Mucosa of descending colon (tissue), 3 donors: ENCODE results near the gene TACC2. TPM values are rescaled to one million over a fixed set of nuclear protein-coding genes. Genes with fewer than 3 reads are reported as not detected.

Source experiments
- ATAC-seq: fragments of 200-7000 bp; cut with Tn5 transposase; one replicate; pipeline ENCODE4 v1.9.1; 2020; ENCODE audit warnings: mild to moderate bottlenecking, moderate library complexity
- DNase-seq, 3 donors: peaks; one replicate each; pipeline ENCODE4 v3.0.0-alpha.2; 2020
- H3K36me3 ChIP-seq: fragments of 200-600 bp; one replicate; pipeline ENCODE4 v1.8.0; 2021; ENCODE audit warnings: low read depth, mild to moderate bottlenecking
- H3K4me1 ChIP-seq: fragments of 200-600 bp; one replicate; pipeline ENCODE4 v1.8.0; 2021; ENCODE audit warnings: low read depth, mild to moderate bottlenecking
- H3K4me3 ChIP-seq: fragments of 200-600 bp; one replicate; pipeline ENCODE4 v1.8.0; 2021; ENCODE audit warnings: mild to moderate bottlenecking
- H3K9me3 ChIP-seq: fragments of 200-600 bp; one replicate; pipeline ENCODE4 v1.8.0; 2021; ENCODE audit warnings: mild to moderate bottlenecking
- intact Hi-C, 2 donors: fragments of 100-400 bp; cut with DNase I in 1 of 2; cut with micrococcal nuclease in 1 of 2; formaldehyde crosslinking; loops; one replicate each; pipeline versions ENCODE4 v1.11.0 to v1.11.1; 2022; cut with DNase I, micrococcal nuclease
- total RNA-seq, 3 donors: library from RNA; stranded (reverse); fragmentation: NEBNext Ultra II Directional in 2 of 3; extraction: Animal tissue kit (Norgen Biotek cat#: 25700) in 2 of 3; gene quantifications; one replicate each; pipeline versions ENCODE4 v1.2.1 to v1.2.4, GENCODE V29; 2021 to 2023
- TF ChIP-seq, protein P1 (sequence below): fragments of 200-600 bp; IDR thresholded peaks from one replicate; pipeline ENCODE4 v1.8.0; 2022; ENCODE audit warnings: antibody characterized with exemption, mild to moderate bottlenecking
- donor health status: DM: no; HTN: no; CAD: no; lungs with moderate emphysema.
- donor health status: DM: no; HTN: no; CAD: no.
- donor health status: DM: no; HTN: yes; CAD: no.

TACC2 gene
- total RNA-seq, 3 donors from 2014 or later, result 97.5 to 170 (median 133) TPM

DNA sequence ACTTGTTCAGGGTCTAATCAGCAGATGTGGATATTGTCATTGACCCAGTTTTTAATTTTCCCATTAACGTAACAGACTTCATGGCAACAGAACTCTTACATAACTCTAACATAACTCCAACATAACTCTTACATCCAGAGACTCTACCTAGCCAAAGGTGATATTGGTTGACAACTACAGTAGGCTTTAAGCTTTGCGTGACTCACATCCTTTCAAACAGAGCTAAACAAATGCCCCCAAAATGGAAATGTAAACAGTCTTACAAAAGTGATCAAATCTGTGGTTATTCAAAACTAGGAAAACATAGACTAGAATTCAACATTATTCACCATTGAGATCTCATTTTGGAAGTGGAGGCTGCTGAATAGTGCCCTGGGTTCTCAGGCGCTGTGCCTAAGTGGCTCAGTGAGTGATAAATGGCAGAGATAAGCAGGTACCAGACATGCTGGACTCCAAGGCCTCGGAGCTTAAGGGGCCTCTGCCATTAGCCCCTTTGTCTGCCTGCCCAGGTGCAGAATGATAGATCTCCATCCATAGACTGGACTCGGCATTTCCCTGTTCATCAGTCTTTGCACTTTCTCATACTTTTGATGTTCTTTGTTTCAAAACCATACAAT is 247.8 kb downstream of the TACC2 start:
- DNase-seq (no peak), ATAC-seq (no peak)
- TF ChIP-seq, protein P1, sequence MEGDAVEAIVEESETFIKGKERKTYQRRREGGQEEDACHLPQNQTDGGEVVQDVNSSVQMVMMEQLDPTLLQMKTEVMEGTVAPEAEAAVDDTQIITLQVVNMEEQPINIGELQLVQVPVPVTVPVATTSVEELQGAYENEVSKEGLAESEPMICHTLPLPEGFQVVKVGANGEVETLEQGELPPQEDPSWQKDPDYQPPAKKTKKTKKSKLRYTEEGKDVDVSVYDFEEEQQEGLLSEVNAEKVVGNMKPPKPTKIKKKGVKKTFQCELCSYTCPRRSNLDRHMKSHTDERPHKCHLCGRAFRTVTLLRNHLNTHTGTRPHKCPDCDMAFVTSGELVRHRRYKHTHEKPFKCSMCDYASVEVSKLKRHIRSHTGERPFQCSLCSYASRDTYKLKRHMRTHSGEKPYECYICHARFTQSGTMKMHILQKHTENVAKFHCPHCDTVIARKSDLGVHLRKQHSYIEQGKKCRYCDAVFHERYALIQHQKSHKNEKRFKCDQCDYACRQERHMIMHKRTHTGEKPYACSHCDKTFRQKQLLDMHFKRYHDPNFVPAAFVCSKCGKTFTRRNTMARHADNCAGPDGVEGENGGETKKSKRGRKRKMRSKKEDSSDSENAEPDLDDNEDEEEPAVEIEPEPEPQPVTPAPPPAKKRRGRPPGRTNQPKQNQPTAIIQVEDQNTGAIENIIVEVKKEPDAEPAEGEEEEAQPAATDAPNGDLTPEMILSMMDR, result no peak
- Histone ChIP-seq H3K4me3 (no peak overlapping the region), H3K4me1 (no peaks in the 10 kb centered on the region), H3K9me3 (no peaks in the 10 kb centered on the region), H3K36me3 (no peaks in the 10 kb centered on the region)
- intact Hi-C loops, result no loop called here

DNA sequence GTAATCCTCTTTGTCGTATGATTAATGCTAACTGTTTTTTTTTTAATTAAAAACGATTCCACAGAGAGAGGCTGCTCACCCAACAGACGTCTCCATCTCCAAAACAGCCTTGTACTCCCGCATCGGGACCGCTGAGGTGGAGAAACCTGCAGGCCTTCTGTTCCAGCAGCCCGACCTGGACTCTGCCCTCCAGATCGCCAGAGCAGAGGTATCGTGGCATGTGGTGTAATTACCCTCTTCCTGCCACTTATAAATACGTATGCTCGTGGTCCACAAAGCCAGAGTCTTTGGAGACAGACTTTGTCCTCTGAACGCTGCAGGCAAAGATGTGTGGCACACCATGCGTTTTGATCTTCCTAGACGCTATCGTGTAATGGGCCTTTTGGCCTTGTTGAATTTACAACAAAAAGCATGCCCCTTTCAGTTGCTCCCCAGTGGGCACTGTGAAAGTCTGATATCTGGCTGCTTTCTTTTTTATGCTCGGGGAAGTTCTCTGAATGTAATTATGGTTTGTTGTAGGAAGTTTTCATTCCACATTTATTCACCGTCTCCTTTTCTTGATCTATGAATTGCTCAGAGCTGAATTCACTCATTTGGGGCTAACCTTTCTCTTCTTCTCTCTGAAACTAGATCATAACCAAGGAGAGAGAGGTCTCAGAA is 248.5 kb downstream of the TACC2 start:
- H3K36me3 ChIP-seq, result no peaks in the 10 kb centered on the region

DNA sequence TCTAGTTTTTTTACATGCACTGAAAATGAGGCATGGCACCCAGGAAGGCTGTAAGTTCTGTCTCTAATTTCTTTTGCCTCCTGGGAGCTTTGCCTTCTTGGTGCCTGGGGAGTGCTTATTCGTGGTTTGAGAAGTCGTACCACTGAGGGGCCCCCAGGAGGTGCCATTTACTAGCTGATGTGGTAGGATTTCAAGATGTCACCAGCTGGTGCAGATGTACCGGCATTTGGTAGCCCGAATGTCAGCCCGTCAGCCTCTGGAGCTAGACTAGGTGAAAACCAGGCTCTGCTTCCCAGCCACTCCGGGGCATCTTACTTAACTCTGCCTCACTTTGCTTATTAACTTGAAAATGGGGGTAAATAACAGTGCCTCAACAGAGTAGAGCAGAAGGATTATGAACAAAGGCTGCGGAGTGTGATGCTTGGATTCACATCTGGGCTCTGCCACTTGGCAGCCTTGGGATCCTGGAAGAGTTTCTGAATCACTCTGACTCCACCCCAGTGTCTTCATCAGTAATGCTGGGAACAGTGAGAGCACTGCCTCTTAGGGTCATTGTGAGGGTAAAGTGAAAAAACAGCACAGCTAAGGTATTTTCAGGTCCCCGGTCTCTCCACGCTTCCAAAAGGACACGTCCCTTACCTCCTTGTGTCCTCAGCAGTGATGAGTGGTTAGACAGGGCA is 250.8 kb downstream of the TACC2 start:
- intact Hi-C loops, result no loop called here

More for the DNA sequence above, 248.5 kb downstream of the TACC2 start:
- DNase-seq (no peak), ATAC-seq (peak; percentile 40)
- TF ChIP-seq, protein P1, result no peak
- Histone ChIP-seq H3K4me3 (no peak overlapping the region), H3K4me1 (no peaks in the 10 kb centered on the region), H3K9me3 (no peaks in the 10 kb centered on the region)
- intact Hi-C loops, result no loop called here

DNA sequence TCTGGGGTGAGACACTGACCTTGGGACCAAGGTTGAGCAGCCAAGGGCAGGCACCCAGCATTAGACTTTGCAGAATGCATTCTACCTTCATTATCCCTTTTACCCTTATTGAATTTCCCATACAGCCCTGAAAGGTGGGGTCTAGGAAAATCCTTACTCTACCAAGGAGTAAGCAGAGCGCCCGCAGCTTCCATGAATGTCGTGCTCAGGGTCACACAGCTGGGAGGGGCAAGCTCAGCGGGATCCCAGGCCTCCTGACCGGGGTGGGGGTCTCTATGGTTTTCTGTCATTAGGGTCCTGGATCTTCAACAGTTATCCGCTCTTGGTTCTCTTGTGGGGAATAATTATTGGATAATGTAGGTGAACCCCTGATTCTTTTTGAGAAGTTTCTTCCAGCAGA is 251.4 kb downstream of the TACC2 start:
- no peaks in the 10 kb centered on the region for H3K4me1 ChIP-seq
- no peak overlapping the region for H3K4me3 ChIP-seq
- no peaks in the 10 kb centered on the region for H3K9me3 ChIP-seq
- TF ChIP-seq, protein P1, result no peak
- intact Hi-C loops, result no loop called here
- DNase-seq (no peak), ATAC-seq (no peak)
- no peaks in the 10 kb centered on the region for H3K36me3 ChIP-seq

More for the DNA sequence above, 250.8 kb downstream of the TACC2 start:
- no peaks in the 10 kb centered on the region for H3K9me3 ChIP-seq
- H3K4me1 ChIP-seq, result no peaks in the 10 kb centered on the region
- DNase-seq (no peak), ATAC-seq (no peak)
- TF ChIP-seq, protein P1, result no peak
- H3K36me3 ChIP-seq, result no peaks in the 10 kb centered on the region
- H3K4me3 ChIP-seq, result no peak overlapping the region

DNA sequence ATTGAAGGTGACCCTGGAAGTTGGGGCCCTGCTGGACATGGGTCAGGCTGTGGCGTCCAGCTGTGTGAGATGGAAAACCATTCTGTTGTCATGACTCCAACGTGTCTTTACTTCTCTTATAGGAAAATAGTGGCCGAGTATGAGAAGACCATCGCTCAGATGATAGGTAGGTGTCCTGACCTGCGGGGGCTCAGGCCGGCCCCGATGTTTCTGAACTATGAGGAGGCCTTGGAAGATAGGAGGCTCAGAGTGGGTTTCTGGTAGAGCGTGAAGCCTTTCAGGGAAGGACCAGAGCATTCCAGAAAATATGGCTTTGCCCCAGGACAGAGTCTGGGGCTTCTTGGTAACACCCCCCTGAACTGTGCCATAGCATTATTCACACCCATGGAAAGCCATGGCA is 252.9 kb downstream of the TACC2 start:
- H3K4me3 ChIP-seq, result no peak overlapping the region
- DNase-seq, result no peak
- no peaks in the 10 kb centered on the region for H3K36me3 ChIP-seq
- no peaks in the 10 kb centered on the region for H3K9me3 ChIP-seq
- TF ChIP-seq, protein P1, result no peak
- no peaks in the 10 kb centered on the region for H3K4me1 ChIP-seq
- ATAC-seq, result no peak
- intact Hi-C loops, result no loop called here
